HG02970 (cell line): ENCODE data around the gene HSP90AB1.

Experiments
- ATAC-seq: cut with Tn5 transposase; IDR thresholded peaks from one replicate; pipeline ENCODE4 v1.9.1; 2021; ENCODE audit warnings: mild to moderate bottlenecking, moderate library complexity, moderate number of reproducible peaks; ENCODE audit not compliant: unreplicated experiment, low FRiP score

The HSP90AB1 gene

GRCh38 chr6:44246663-44247337 is at the start of gene HSP90AB1:
Gene HSP90AB1 (plus strand): TSS chr6:44247101. CDS start chr6:44248630, 1,529 bp downstream.
- ATAC-seq: peak; percentile 67

- no peak for ATAC-seq
Observed at GRCh38 chr6:44198684-44199083, 48.2 kb upstream of the HSP90AB1 start.

- ATAC-seq: no peak
Observed at GRCh38 chr6:44199883-44200282, 47.0 kb upstream of the HSP90AB1 start.

GRCh38 chr6:44201200-44201599 is 45.7 kb upstream of the HSP90AB1 start:
- ATAC-seq: no peak

- no peak for ATAC-seq
Observed at GRCh38 chr6:44201638-44202303, 45.1 kb upstream of the HSP90AB1 start.

GRCh38 chr6:44202332-44202971 is 44.4 kb upstream of the HSP90AB1 start:
- no peak for ATAC-seq

- no peak for ATAC-seq
Observed at GRCh38 chr6:44202972-44203750, 43.7 kb upstream of the HSP90AB1 start.

GRCh38 chr6:44203955-44204354 is 42.9 kb upstream of the HSP90AB1 start:
- no peak for ATAC-seq

- no peak for ATAC-seq
Observed at GRCh38 chr6:44207966-44208365, 38.9 kb upstream of the HSP90AB1 start.

GRCh38 chr6:44211284-44211683 is 35.6 kb upstream of the HSP90AB1 start:
- no peak for ATAC-seq

- no peak for ATAC-seq
Observed at GRCh38 chr6:44214307-44214706, 32.6 kb upstream of the HSP90AB1 start.

- ATAC-seq: no peak
Observed at GRCh38 chr6:44216677-44217331, 30.1 kb upstream of the HSP90AB1 start, which contains the start of gene MYMX. Gene MYMX (plus strand): TSS chr6:44216926. CDS start chr6:44217472, 546 bp downstream.

GRCh38 chr6:44217332-44218143 is 29.4 kb upstream of the HSP90AB1 start:
- no peak for ATAC-seq

GRCh38 chr6:44219053-44219814 is 27.7 kb upstream of the HSP90AB1 start:
- peak; percentile 45 for ATAC-seq

- ATAC-seq: no peak
Observed at GRCh38 chr6:44219815-44220784, 26.8 kb upstream of the HSP90AB1 start.

- no peak for ATAC-seq
Observed at GRCh38 chr6:44220913-44221290, 26.0 kb upstream of the HSP90AB1 start.

- ATAC-seq: no peak
Observed at GRCh38 chr6:44221291-44221960, 25.5 kb upstream of the HSP90AB1 start.
